H1 (cell line): ENCODE measurements around the gene OTUD1.

Experiments
- CHD1 ChIP-seq: IDR thresholded peaks from 2 replicates; pipeline ENCODE4 v1.6.1; 2012; ENCODE audit warnings: low read depth, low read length, improper control_type of control experiment
- EZH2 ChIP-seq: fragments of 200-600 bp; sonication (generic); IDR thresholded peaks from 2 replicates; pipeline ENCODE4 v1.7.1; 2012; ENCODE audit warnings: low read depth, mild to moderate bottlenecking, moderate library complexity, low read length, inconsistent platforms; ENCODE audit not compliant: severe bottlenecking
- POLR2A ChIP-seq, 2 experiments: IDR thresholded peaks; 1 replicate in 1 of 2; 2 replicates in 1 of 2; pipeline ENCODE4 v1.6.1; 2011; ENCODE audit warnings: low read depth in 2 of 2, low read length in 2 of 2, mild to moderate bottlenecking in 2 of 2; ENCODE audit errors: control extremely low read depth in 1 of 2
- SIN3A ChIP-seq, 2 experiments: IDR thresholded peaks in 1 of 2; conservative IDR thresholded peaks in 1 of 2; 2 replicates each; pipeline ENCODE4 v1.6.1; 2011 to 2012; ENCODE audit warnings: low read length in 2 of 2, improper control_type of control experiment in 1 of 2, low read depth in 1 of 2, mild to moderate bottlenecking in 1 of 2
- SRF ChIP-seq: IDR thresholded peaks from 2 replicates; pipeline ENCODE4 v1.6.1; 2011; ENCODE audit warnings: mild to moderate bottlenecking, low read depth, low read length, moderate library complexity
- YY1 ChIP-seq: IDR thresholded peaks from 2 replicates; pipeline ENCODE4 v1.6.1; 2011; ENCODE audit warnings: low read depth, mild to moderate bottlenecking, low read length
- TF ChIP-seq, protein P1 (sequence below), 3 experiments: IDR thresholded peaks; 1 replicate in 2 of 3; 2 replicates in 1 of 3; pipeline versions ENCODE4 v1.5.1 to v1.6.1; 2011; ENCODE audit warnings: low read length in 3 of 3, mild to moderate bottlenecking in 3 of 3, inconsistent platforms in 2 of 3, low read depth in 1 of 3, moderate library complexity in 1 of 3; ENCODE audit not compliant: insufficient read depth in 1 of 3; ENCODE audit errors: control extremely low read depth in 1 of 3

DNA sequence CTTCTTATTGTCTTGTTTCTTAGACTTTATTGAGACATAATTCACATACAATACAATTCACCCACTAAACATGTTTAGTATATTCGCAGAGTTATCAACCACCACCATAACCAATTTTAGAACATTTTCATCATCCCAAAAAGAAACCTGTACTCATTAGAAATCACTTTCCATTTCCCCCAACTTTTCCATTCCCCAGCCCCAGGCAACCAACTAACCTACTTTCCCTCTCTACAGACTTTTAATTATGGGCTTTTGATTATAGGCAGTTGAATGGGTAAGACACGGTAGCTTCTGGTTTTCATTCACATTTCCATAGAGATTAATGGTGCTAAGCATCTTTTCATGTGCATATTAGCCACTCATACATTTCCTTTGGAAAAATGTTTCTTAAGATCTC, 24.2 kb upstream of the OTUD1 start:
- TF ChIP-seq POLR2A (IDR thresholded peaks at IDR 0.05; ENCODE audit: control extremely low read depth in 1 of 2, low read depth in 2 of 2, low read length in 2 of 2) (no peak), YY1 (no peak), EZH2 (no peak), SIN3A (conservative IDR thresholded peaks at IDR 0.05 in 1 of 2, IDR thresholded peaks at IDR 0.05 in 1 of 2; ENCODE audit: low read depth in 1 of 2, low read length in 2 of 2) (no peak), SRF (no peak), CHD1 (no peak)
- TF ChIP-seq, protein P1, sequence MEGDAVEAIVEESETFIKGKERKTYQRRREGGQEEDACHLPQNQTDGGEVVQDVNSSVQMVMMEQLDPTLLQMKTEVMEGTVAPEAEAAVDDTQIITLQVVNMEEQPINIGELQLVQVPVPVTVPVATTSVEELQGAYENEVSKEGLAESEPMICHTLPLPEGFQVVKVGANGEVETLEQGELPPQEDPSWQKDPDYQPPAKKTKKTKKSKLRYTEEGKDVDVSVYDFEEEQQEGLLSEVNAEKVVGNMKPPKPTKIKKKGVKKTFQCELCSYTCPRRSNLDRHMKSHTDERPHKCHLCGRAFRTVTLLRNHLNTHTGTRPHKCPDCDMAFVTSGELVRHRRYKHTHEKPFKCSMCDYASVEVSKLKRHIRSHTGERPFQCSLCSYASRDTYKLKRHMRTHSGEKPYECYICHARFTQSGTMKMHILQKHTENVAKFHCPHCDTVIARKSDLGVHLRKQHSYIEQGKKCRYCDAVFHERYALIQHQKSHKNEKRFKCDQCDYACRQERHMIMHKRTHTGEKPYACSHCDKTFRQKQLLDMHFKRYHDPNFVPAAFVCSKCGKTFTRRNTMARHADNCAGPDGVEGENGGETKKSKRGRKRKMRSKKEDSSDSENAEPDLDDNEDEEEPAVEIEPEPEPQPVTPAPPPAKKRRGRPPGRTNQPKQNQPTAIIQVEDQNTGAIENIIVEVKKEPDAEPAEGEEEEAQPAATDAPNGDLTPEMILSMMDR (IDR thresholded peaks at IDR 0.05; ENCODE audit: control extremely low read depth in 1 of 3, insufficient read depth in 1 of 3, low read depth in 1 of 3, low read length in 3 of 3) = no peak
